HEK293 (cell line): Measurements from ENCODE around the gene FIBP.

Experiments used
- GLI4 ChIP-seq: fragments of 450-650 bp; formaldehyde crosslinking; IDR thresholded peaks from 2 replicates; pipeline ENCODE4 v1.5.1; 2016; ENCODE audit warnings: missing biosample characterization, missing genetic modification characterization
- IKZF3 ChIP-seq: fragments of 450-650 bp; IDR thresholded peaks from 2 replicates; pipeline ENCODE4 v1.5.0; 2018; ENCODE audit warnings: missing biosample characterization, mild to moderate bottlenecking, missing genetic modification characterization, moderate library complexity
- KLF1 ChIP-seq: fragments of 450-650 bp; formaldehyde crosslinking; IDR thresholded peaks from 2 replicates; pipeline ENCODE4 v1.5.1; 2016; ENCODE audit warnings: missing biosample characterization, missing genetic modification characterization
- KLF8 ChIP-seq: fragments of 450-650 bp; formaldehyde crosslinking; IDR thresholded peaks from 2 replicates; pipeline ENCODE4 v1.5.1; 2016; ENCODE audit warnings: missing biosample characterization, missing genetic modification characterization
- KLF9 ChIP-seq: fragments of 450-650 bp; formaldehyde crosslinking; IDR thresholded peaks from 2 replicates; pipeline ENCODE4 v1.5.1; 2016; ENCODE audit warnings: missing biosample characterization, missing genetic modification characterization, low read depth
- OSR2 ChIP-seq: fragments of 450-650 bp; formaldehyde crosslinking; IDR thresholded peaks from 2 replicates; pipeline ENCODE4 v1.5.1; 2016; ENCODE audit warnings: missing biosample characterization, missing genetic modification characterization
- PRDM1 ChIP-seq: fragments of 450-650 bp; formaldehyde crosslinking; IDR thresholded peaks from 2 replicates; pipeline ENCODE4; 2016; ENCODE audit warnings: missing biosample characterization, missing genetic modification characterization
- SCRT2 ChIP-seq: fragments of 450-650 bp; formaldehyde crosslinking; IDR thresholded peaks from 2 replicates; pipeline ENCODE4 v1.5.1; 2016; ENCODE audit warnings: missing biosample characterization, missing genetic modification characterization
- WT1 ChIP-seq: fragments of 450-650 bp; formaldehyde crosslinking; IDR thresholded peaks from 2 replicates; pipeline ENCODE4 v1.5.1; 2016; ENCODE audit warnings: missing biosample characterization, missing genetic modification characterization
- ZBTB20 ChIP-seq: fragments of 450-650 bp; formaldehyde crosslinking; IDR thresholded peaks from 2 replicates; pipeline ENCODE4 v1.5.1; 2016; ENCODE audit warnings: missing biosample characterization, missing genetic modification characterization
- ZFP37 ChIP-seq: fragments of 450-650 bp; formaldehyde crosslinking; IDR thresholded peaks from 2 replicates; pipeline ENCODE4 v1.5.1; 2016; ENCODE audit warnings: missing biosample characterization, missing genetic modification characterization
- ZNF10 ChIP-seq: fragments of 450-650 bp; formaldehyde crosslinking; IDR thresholded peaks from 2 replicates; pipeline ENCODE4 v1.5.1; 2017; ENCODE audit warnings: missing biosample characterization, missing genetic modification characterization
- ZNF140 ChIP-seq: fragments of 450-650 bp; formaldehyde crosslinking; IDR thresholded peaks from 2 replicates; pipeline ENCODE4 v1.5.1; 2016; ENCODE audit warnings: missing biosample characterization, missing genetic modification characterization
- ZNF2 ChIP-seq: fragments of 450-650 bp; formaldehyde crosslinking; IDR thresholded peaks from 2 replicates; pipeline ENCODE4 v1.5.1; 2016; ENCODE audit warnings: missing biosample characterization, missing genetic modification characterization
- ZNF426 ChIP-seq: fragments of 450-650 bp; formaldehyde crosslinking; IDR thresholded peaks from 2 replicates; pipeline ENCODE4 v1.5.1; 2017; ENCODE audit warnings: missing biosample characterization, missing genetic modification characterization, mild to moderate bottlenecking, inconsistent platforms, moderate library complexity
- ZNF623 ChIP-seq: fragments of 450-650 bp; formaldehyde crosslinking; IDR thresholded peaks from 2 replicates; pipeline ENCODE4 v1.5.1; 2016; ENCODE audit warnings: missing biosample characterization, missing genetic modification characterization
- ZNF626 ChIP-seq: fragments of 450-650 bp; sonication (Bioruptor Pico); formaldehyde crosslinking; IDR thresholded peaks from 2 replicates; pipeline ENCODE4 v1.5.1; 2018; ENCODE audit warnings: missing biosample characterization, missing genetic modification characterization, inconsistent platforms
- ZNF768 ChIP-seq: fragments of 450-650 bp; formaldehyde crosslinking; IDR thresholded peaks from 2 replicates; pipeline ENCODE4 v1.5.1; 2018; ENCODE audit warnings: missing biosample characterization, mild to moderate bottlenecking, missing genetic modification characterization
- ZNF785 ChIP-seq: fragments of 450-650 bp; formaldehyde crosslinking; IDR thresholded peaks from 2 replicates; pipeline ENCODE4 v1.5.1; 2016; ENCODE audit warnings: missing biosample characterization, missing genetic modification characterization
- ZNF843 ChIP-seq: fragments of 450-650 bp; formaldehyde crosslinking; IDR thresholded peaks from 2 replicates; pipeline ENCODE4 v1.5.1; 2016; ENCODE audit warnings: missing biosample characterization, missing genetic modification characterization
- ZXDB ChIP-seq: fragments of 450-650 bp; formaldehyde crosslinking; IDR thresholded peaks from 2 replicates; pipeline ENCODE4 v1.5.1; 2016; ENCODE audit warnings: missing biosample characterization, missing genetic modification characterization
- TF ChIP-seq, protein P1 (sequence below): fragments of 450-650 bp; formaldehyde crosslinking; conservative IDR thresholded peaks from 2 replicates; pipeline ENCODE4 v1.5.1; 2016; ENCODE audit warnings: low read depth, missing biosample characterization, missing genetic modification characterization
- TF ChIP-seq, protein P2 (sequence below): fragments of 450-650 bp; formaldehyde crosslinking; IDR thresholded peaks from 2 replicates; pipeline ENCODE4 v1.5.1; 2016; ENCODE audit warnings: missing biosample characterization, missing genetic modification characterization
- TF ChIP-seq, protein P3 (sequence below): fragments of 450-650 bp; formaldehyde crosslinking; conservative IDR thresholded peaks from 2 replicates; pipeline ENCODE4 v1.5.1; 2016; ENCODE audit warnings: low read depth, missing biosample characterization, missing genetic modification characterization
- TF ChIP-seq, protein P4 (sequence below): fragments of 450-650 bp; formaldehyde crosslinking; IDR thresholded peaks from 2 replicates; pipeline ENCODE4 v1.5.1; 2016; ENCODE audit warnings: missing biosample characterization, missing genetic modification characterization
- TF ChIP-seq, protein P5 (sequence below): fragments of 450-650 bp; formaldehyde crosslinking; IDR thresholded peaks from 2 replicates; pipeline ENCODE4 v1.5.1; 2017; ENCODE audit warnings: missing biosample characterization, missing genetic modification characterization

Gene FIBP

DNA sequence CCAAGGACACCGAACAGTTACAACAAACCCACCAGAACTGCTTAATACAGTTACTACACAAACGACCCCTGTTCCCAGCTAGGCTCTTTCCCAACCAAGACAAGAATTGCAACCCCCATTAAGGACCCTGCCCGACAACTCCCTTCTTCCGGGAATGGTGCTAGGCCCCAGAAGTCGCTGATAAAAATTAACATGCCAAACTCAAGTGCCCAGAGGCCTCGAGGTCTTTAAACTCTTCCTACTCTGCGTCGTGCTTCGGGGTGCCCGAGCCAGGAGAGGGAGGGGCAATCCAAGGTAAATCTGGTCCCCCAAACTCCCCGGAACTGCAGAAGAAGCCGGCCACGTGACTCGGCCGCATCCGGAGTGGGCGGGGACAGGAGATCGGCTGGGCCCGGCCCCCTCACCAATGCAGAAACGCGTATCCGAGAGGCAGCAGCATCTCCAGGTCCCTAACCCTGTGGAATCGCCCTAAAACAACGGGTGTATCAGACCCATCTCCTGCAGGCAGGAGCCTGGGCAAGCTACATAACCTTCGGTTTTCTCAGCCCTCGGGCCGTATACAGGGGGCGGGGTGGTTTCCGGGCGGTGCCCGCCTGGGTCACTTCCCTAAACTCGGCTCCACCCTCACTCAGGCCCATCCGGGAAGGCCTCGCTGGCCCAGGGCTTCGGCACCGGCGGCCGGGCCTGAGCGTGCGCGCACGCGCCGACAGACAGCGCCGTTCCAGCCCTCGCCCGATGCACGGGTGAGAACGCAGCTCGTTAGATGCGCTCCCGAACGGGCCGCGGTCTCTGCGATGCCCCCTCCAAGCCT is 31.4 kb downstream of the FIBP start (continued):
- TF ChIP-seq, protein P1, sequence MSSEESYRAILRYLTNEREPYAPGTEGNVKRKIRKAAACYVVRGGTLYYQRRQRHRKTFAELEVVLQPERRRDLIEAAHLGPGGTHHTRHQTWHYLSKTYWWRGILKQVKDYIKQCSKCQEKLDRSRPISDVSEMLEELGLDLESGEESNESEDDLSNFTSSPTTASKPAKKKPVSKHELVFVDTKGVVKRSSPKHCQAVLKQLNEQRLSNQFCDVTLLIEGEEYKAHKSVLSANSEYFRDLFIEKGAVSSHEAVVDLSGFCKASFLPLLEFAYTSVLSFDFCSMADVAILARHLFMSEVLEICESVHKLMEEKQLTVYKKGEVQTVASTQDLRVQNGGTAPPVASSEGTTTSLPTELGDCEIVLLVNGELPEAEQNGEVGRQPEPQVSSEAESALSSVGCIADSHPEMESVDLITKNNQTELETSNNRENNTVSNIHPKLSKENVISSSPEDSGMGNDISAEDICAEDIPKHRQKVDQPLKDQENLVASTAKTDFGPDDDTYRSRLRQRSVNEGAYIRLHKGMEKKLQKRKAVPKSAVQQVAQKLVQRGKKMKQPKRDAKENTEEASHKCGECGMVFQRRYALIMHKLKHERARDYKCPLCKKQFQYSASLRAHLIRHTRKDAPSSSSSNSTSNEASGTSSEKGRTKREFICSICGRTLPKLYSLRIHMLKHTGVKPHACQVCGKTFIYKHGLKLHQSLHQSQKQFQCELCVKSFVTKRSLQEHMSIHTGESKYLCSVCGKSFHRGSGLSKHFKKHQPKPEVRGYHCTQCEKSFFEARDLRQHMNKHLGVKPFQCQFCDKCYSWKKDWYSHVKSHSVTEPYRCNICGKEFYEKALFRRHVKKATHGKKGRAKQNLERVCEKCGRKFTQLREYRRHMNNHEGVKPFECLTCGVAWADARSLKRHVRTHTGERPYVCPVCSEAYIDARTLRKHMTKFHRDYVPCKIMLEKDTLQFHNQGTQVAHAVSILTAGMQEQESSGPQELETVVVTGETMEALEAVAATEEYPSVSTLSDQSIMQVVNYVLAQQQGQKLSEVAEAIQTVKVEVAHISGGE (tag by site-specific recombination): peak; percentile 88
- no peak for TF ChIP-seq PRDM1 (tag by site-specific recombination)
- peak; percentile 91 for TF ChIP-seq KLF9 (tag by site-specific recombination)
- TF ChIP-seq ZNF140 (tag by site-specific recombination): no peak
- no peak for TF ChIP-seq ZNF768 (tag by site-specific recombination)
- TF ChIP-seq ZNF10: no peak
- TF ChIP-seq, protein P2, sequence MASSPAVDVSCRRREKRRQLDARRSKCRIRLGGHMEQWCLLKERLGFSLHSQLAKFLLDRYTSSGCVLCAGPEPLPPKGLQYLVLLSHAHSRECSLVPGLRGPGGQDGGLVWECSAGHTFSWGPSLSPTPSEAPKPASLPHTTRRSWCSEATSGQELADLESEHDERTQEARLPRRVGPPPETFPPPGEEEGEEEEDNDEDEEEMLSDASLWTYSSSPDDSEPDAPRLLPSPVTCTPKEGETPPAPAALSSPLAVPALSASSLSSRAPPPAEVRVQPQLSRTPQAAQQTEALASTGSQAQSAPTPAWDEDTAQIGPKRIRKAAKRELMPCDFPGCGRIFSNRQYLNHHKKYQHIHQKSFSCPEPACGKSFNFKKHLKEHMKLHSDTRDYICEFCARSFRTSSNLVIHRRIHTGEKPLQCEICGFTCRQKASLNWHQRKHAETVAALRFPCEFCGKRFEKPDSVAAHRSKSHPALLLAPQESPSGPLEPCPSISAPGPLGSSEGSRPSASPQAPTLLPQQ (tag by site-specific recombination): 0 out of 2 replicates have a peak, but pooled peaks have one; percentile 34
- no peak for TF ChIP-seq SCRT2 (tag by site-specific recombination)
- no peak for TF ChIP-seq WT1 (tag by site-specific recombination)
- TF ChIP-seq ZNF2 (tag by site-specific recombination): peak; percentile 69; the same call in 1 of the 2 replicates
- 0 out of 2 replicates have a peak, but pooled peaks have one; percentile 18 for TF ChIP-seq ZXDB (tag by site-specific recombination)
- TF ChIP-seq ZFP37 (tag by site-specific recombination): no peak
- TF ChIP-seq, protein P3, sequence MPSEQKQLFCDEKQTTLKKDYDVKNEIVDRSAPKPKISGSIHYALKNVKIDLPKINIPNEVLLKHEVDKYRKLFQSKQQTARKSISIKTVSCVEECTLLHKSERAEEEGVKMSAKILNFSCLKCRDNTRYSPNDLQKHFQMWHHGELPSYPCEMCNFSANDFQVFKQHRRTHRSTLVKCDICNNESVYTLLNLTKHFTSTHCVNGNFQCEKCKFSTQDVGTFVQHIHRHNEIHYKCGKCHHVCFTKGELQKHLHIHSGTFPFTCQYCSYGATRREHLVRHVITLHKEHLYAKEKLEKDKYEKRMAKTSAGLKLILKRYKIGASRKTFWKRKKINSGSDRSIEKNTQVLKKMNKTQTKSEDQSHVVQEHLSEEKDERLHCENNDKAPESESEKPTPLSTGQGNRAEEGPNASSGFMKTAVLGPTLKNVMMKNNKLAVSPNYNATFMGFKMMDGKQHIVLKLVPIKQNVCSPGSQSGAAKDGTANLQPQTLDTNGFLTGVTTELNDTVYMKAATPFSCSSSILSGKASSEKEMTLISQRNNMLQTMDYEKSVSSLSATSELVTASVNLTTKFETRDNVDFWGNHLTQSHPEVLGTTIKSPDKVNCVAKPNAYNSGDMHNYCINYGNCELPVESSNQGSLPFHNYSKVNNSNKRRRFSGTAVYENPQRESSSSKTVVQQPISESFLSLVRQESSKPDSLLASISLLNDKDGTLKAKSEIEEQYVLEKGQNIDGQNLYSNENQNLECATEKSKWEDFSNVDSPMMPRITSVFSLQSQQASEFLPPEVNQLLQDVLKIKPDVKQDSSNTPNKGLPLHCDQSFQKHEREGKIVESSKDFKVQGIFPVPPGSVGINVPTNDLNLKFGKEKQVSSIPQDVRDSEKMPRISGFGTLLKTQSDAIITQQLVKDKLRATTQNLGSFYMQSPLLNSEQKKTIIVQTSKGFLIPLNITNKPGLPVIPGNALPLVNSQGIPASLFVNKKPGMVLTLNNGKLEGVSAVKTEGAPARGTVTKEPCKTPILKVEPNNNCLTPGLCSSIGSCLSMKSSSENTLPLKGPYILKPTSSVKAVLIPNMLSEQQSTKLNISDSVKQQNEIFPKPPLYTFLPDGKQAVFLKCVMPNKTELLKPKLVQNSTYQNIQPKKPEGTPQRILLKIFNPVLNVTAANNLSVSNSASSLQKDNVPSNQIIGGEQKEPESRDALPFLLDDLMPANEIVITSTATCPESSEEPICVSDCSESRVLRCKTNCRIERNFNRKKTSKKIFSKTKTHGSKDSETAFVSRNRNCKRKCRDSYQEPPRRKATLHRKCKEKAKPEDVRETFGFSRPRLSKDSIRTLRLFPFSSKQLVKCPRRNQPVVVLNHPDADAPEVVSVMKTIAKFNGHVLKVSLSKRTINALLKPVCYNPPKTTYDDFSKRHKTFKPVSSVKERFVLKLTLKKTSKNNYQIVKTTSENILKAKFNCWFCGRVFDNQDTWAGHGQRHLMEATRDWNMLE (tag by site-specific recombination): no peak
- TF ChIP-seq ZNF426 (tag by site-specific recombination): no peak
- TF ChIP-seq IKZF3 (tag by site-specific recombination): no peak
- no peak for TF ChIP-seq ZNF843
- no peak for TF ChIP-seq GLI4 (tag by site-specific recombination)
- peak; percentile 61 for TF ChIP-seq KLF1 (tag by site-specific recombination)
- TF ChIP-seq, protein P4, sequence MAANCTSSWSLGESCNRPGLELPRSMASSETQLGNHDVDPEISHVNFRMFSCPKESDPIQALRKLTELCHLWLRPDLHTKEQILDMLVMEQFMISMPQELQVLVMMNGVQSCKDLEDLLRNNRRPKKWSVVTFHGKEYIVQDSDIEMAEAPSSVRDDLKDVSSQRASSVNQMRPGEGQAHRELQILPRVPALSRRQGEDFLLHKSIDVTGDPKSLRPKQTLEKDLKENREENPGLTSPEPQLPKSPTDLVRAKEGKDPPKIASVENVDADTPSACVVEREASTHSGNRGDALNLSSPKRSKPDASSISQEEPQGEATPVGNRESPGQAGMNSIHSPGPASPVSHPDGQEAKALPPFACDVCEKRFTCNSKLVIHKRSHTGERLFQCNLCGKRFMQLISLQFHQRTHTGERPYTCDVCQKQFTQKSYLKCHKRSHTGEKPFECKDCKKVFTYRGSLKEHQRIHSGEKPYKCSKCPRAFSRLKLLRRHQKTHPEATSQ: no peak
- TF ChIP-seq KLF8 (tag by site-specific recombination): 0 out of 2 replicates have a peak, but pooled peaks have one; percentile 15
- no peak for TF ChIP-seq ZNF626 (tag by site-specific recombination)
- TF ChIP-seq ZNF785 (tag by site-specific recombination): no peak
- peak; percentile 56; the same call in 1 of the 2 replicates for TF ChIP-seq ZBTB20
- no peak for TF ChIP-seq OSR2 (tag by site-specific recombination)
- no peak for TF ChIP-seq ZNF623 (tag by site-specific recombination)
- TF ChIP-seq, protein P5, sequence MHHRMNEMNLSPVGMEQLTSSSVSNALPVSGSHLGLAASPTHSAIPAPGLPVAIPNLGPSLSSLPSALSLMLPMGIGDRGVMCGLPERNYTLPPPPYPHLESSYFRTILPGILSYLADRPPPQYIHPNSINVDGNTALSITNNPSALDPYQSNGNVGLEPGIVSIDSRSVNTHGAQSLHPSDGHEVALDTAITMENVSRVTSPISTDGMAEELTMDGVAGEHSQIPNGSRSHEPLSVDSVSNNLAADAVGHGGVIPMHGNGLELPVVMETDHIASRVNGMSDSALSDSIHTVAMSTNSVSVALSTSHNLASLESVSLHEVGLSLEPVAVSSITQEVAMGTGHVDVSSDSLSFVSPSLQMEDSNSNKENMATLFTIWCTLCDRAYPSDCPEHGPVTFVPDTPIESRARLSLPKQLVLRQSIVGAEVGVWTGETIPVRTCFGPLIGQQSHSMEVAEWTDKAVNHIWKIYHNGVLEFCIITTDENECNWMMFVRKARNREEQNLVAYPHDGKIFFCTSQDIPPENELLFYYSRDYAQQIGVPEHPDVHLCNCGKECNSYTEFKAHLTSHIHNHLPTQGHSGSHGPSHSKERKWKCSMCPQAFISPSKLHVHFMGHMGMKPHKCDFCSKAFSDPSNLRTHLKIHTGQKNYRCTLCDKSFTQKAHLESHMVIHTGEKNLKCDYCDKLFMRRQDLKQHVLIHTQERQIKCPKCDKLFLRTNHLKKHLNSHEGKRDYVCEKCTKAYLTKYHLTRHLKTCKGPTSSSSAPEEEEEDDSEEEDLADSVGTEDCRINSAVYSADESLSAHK (tag by site-specific recombination): no peak
